ENCODE results near the gene CACHD1. TPM values are rescaled to one million over a fixed set of nuclear protein-coding genes. Genes with fewer than 3 reads are reported as not detected.

The CACHD1 gene
- total RNA-seq, 1 donor from 2014 or later: 44.6 TPM

- TF ChIP-seq CTCF (conservative IDR thresholded peaks at IDR 0.05): no peak
- Mint-ChIP-seq H3K4me3 (no peak overlapping the region), H3K36me3 (peaks cover 32% of the 10 kb centered on the region), H3K27ac (no peak overlapping the region), H3K27me3 (no peaks in the 10 kb centered on the region), H3K9me3 (no peaks in the 10 kb centered on the region), H3K4me1 (ENCODE audit: unreplicated experiment) (peaks cover 10% of the 10 kb centered on the region)
- DNase-seq (ENCODE audit: extremely low spot score, unreplicated experiment): no peak
Measured at GRCh38 chr1:64685765-64686341, 215.9 kb downstream of the CACHD1 start.

GRCh38 chr1:64686828-64687724 lies 217.1 kb downstream of the CACHD1 start:
- no peaks in the 10 kb centered on the region for H3K27me3 Mint-ChIP-seq
- peaks cover 10% of the 10 kb centered on the region for H3K4me1 Mint-ChIP-seq (ENCODE audit: unreplicated experiment)
- no peaks in the 10 kb centered on the region for H3K9me3 Mint-ChIP-seq
- peaks cover 27% of the 10 kb centered on the region for H3K36me3 Mint-ChIP-seq
- DNase-seq (ENCODE audit: extremely low spot score, unreplicated experiment): no peak
- H3K4me3 Mint-ChIP-seq: no peak overlapping the region
- peak; percentile 86 for TF ChIP-seq CTCF (conservative IDR thresholded peaks at IDR 0.05)
- H3K27ac Mint-ChIP-seq: peak overlapping the region; percentile 28

GRCh38 chr1:64687725-64688327 lies 217.9 kb downstream of the CACHD1 start:
- Mint-ChIP-seq H3K27me3 (no peaks in the 10 kb centered on the region), H3K4me3 (no peak overlapping the region), H3K4me1 (ENCODE audit: unreplicated experiment) (peaks cover 10% of the 10 kb centered on the region), H3K27ac (no peak overlapping the region), H3K36me3 (peaks cover 21% of the 10 kb centered on the region), H3K9me3 (no peaks in the 10 kb centered on the region)
- no peak for DNase-seq (ENCODE audit: extremely low spot score, unreplicated experiment)
- no peak for TF ChIP-seq CTCF (conservative IDR thresholded peaks at IDR 0.05)

- H3K9me3 Mint-ChIP-seq: no peaks in the 10 kb centered on the region
- H3K27me3 Mint-ChIP-seq: no peaks in the 10 kb centered on the region
- H3K36me3 Mint-ChIP-seq: peaks cover 24% of the 10 kb centered on the region
- H3K4me1 Mint-ChIP-seq (ENCODE audit: unreplicated experiment): peaks cover 8% of the 10 kb centered on the region
- H3K4me3 Mint-ChIP-seq: no peak overlapping the region
- TF ChIP-seq CTCF (conservative IDR thresholded peaks at IDR 0.05): no peak
- no peak overlapping the region for H3K27ac Mint-ChIP-seq
- no peak for DNase-seq (ENCODE audit: extremely low spot score, unreplicated experiment)
Measured at GRCh38 chr1:64691626-64692025, 221.7 kb downstream of the CACHD1 start.

- H3K4me1 Mint-ChIP-seq (ENCODE audit: unreplicated experiment): no peaks in the 10 kb centered on the region
- no peak overlapping the region for H3K4me3 Mint-ChIP-seq
- no peaks in the 10 kb centered on the region for H3K27me3 Mint-ChIP-seq
- H3K36me3 Mint-ChIP-seq: peaks cover 22% of the 10 kb centered on the region
- DNase-seq (ENCODE audit: extremely low spot score, unreplicated experiment): no peak
- H3K27ac Mint-ChIP-seq: no peak overlapping the region
- no peaks in the 10 kb centered on the region for H3K9me3 Mint-ChIP-seq
- TF ChIP-seq CTCF (conservative IDR thresholded peaks at IDR 0.05): no peak
Measured at GRCh38 chr1:64692911-64693310, 223.0 kb downstream of the CACHD1 start.
